Stimulated activated CD8-positive, alpha-beta memory T cell treated with anti-CD3 and anti-CD28 coated beads, Interleukin-15, amount 100 ng/mL, for 24 hours (primary cell): ENCODE data around the gene B3GNT5.

ENCODE experiments used
- DNase-seq: peaks from one replicate; pipeline ENCODE4 v3.0.0-alpha.2; 2020; ENCODE audit warnings: low read depth

B3GNT5 gene

GRCh38 chr3:183293966-183294365, 40.9 kb downstream of the B3GNT5 start:
- DNase-seq: no peak

- no peak for DNase-seq
Measured at GRCh38 chr3:183295211-183295610, 42.2 kb downstream of the B3GNT5 start.

GRCh38 chr3:183296944-183297343, 43.9 kb downstream of the B3GNT5 start:
- no peak for DNase-seq

DNA sequence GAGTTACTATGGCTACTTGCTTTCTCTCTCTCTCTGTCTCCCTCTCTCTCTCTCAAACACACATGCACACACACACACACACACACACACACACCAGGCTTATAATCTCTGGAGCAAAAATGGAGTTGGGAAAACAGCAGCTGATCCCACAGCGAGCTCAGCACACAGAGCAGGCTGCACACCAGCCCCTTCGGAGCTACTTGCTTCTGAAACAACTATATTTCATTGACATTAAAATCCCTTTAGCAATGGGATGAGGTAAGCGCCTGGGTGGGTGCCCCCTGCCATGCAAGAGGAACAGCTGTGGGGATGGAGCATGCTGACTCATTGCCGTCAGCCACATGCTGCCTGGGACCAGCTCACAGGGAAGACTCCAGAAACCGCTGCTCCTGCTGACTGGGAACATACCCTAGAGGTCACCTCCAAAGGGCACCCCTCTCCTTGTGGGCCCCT, 45.7 kb downstream of the B3GNT5 start:
- no peak for DNase-seq

DNA sequence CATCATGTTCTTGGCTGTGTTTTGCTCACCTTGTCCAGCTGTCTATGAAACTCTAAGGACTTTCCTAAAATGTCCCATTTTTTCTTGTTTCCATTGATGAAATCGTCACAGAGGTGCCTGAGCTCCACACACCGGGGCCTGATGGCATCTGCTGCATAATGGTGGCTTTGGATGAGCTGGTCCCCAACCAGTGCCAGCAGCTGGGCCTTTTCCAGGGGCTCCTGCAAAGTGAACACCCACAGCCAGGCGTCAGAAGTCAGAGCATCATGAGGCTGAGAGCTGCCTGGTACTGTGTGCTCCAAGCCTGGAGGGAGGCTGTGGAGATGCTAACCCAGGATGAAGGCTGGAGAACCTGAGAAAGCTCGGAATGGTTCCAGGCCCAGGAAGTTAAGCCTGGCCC, 46.9 kb downstream of the B3GNT5 start:
- no peak for DNase-seq

DNA sequence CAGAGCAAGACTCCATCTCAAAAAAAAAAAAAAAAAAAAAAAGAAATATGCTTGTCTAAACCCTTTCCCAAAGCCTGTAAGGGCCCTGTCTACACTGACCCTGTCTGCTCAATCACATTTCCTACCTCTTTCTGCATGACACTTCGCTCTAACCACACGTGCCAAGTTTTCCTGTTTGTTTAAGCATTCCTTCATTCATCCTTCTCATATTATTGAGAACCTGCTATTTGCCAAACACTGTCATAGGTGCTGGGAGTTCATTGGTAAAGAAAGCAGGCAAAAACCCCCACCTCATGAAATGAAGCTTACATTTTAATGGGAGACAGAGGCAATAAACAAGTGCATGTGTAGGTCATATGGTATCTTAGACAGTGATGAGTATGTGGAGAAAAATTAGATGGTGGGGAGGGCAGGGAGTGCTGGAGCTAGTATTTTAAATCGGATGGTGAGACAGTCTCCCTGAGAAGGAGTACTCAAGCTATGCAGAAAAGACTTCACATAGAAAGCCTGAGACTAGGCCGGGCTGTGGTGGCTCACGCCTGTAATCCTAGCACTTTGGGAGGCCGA, 48.0 kb downstream of the B3GNT5 start:
- DNase-seq: no peak

GRCh38 chr3:183301937-183302580, 49.0 kb downstream of the B3GNT5 start:
- DNase-seq: no peak

GRCh38 chr3:183303690-183304089, 50.6 kb downstream of the B3GNT5 start:
- no peak for DNase-seq

GRCh38 chr3:183306798-183307671, 54.0 kb downstream of the B3GNT5 start:
- peak; percentile 11 for DNase-seq

GRCh38 chr3:183307749-183308148, 54.7 kb downstream of the B3GNT5 start:
- no peak for DNase-seq

DNA sequence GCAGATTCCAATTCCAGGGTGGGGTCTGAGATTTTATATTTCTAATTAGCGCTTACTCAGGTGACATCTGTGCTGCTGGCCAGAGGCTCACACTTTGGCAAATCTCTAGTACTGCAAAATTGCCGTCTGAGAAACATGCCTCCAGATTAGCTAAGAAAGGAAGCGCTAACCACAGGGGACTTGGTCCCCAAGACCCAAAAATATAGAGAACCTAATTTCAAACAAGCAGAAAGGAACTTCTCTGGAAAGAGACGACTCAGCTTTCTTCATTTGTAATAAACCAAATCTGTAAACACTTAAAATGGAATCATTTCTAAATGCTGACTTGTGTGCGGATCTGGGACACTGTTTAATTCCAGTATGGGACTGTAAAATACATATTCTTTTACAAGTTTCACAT, 55.7 kb downstream of the B3GNT5 start:
- no peak for DNase-seq

DNA sequence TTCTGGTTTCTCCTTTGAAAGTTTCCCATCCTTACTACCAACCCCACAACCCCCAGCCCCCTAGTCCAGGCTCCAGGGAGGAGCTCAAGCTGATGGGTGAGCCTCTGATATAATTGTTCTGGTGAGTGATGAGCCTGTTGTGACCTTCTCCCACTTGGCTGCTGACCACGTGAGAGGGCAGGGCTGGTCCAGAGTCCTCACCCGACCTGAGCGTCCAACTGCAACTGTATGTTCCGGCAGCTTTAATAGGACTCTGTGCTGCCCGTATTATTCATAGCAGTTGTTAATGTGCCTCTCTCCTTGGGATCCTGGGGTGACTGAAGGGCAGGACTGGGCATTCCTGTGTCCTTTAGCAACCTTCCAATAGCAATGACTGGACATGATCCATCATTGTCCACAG, 56.2 kb downstream of the B3GNT5 start:
- no peak for DNase-seq

DNA sequence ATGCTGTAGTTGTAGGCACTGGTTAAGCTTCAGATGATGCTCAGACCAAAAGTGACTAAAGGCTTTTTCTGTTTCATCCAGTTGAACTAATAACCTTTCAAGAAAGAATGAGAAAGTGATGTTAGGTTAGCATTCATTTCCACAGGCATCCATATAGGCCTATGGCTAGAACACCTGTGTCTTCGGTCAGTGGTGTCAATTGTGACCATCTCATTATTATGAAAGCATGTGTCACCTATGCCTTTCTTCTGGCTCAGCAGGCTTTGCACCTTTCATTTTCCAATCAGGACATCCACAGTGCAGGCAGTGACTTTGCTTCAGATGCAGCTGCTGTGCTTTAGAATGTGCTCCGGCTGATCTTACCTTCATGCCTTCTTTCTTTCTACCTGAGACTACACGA, 57.9 kb downstream of the B3GNT5 start:
- DNase-seq: no peak

- no peak for DNase-seq
Measured at GRCh38 chr3:183312433-183312832, 59.4 kb downstream of the B3GNT5 start.

DNA sequence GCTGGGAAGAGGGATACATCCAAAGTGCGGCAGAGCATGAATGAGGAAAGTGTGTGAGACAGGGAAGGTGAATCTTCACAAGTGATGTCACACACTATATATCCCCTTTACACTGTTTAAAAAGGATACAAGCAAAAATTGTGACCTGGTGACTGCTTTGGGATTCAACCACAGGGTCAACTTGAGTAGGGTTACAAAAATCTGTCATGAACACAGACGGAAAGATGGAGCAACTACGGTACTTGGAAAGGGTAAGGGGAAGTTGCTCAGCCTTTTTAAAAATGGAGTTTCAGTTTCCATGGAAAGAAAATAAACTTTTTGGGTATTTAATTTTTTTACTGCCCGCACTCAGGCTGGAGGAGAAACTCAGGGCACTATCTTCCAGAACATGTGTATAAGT, 60.3 kb downstream of the B3GNT5 start:
- no peak for DNase-seq

- no peak for DNase-seq
Measured at GRCh38 chr3:183313764-183314163, 60.7 kb downstream of the B3GNT5 start.

DNA sequence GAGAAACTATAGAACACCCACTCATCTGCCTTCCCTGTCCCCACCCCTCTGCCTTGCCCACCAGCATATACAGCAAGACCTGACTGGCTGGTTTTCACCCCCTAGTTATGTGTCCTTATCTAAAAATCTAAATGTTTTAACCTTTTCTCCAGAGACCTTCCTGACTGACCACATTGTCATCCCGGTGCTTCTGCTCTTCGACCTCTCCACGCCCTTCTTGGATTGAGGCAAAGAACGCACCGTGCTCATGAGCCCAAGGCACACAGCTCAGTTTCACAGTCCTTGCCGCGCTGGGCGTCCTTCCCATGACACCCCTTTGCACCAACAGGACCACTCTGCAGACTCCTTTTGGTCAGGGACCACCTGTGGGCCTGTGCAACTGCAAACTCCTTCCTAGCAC, 62.7 kb downstream of the B3GNT5 start:
- no peak for DNase-seq

DNA sequence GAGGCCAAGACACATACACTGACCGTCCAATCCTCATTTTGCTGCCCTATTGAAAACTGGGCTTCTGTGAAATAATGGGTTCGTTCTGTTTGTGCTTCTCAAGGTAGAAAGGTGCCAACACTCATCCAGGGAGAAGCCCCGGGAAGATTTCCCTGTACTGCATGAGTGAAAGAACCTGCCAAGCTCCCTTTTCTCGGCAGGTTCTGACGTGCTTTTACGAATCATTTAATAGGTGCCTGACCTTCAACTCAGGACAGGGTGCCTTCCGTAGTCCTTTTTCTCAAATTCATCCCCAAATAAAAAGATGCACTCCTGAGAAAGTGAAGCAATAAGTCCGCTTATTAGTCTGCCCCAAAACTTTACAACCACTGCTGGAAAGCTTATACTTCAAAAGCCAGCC, 64.2 kb downstream of the B3GNT5 start:
- no peak for DNase-seq

DNA sequence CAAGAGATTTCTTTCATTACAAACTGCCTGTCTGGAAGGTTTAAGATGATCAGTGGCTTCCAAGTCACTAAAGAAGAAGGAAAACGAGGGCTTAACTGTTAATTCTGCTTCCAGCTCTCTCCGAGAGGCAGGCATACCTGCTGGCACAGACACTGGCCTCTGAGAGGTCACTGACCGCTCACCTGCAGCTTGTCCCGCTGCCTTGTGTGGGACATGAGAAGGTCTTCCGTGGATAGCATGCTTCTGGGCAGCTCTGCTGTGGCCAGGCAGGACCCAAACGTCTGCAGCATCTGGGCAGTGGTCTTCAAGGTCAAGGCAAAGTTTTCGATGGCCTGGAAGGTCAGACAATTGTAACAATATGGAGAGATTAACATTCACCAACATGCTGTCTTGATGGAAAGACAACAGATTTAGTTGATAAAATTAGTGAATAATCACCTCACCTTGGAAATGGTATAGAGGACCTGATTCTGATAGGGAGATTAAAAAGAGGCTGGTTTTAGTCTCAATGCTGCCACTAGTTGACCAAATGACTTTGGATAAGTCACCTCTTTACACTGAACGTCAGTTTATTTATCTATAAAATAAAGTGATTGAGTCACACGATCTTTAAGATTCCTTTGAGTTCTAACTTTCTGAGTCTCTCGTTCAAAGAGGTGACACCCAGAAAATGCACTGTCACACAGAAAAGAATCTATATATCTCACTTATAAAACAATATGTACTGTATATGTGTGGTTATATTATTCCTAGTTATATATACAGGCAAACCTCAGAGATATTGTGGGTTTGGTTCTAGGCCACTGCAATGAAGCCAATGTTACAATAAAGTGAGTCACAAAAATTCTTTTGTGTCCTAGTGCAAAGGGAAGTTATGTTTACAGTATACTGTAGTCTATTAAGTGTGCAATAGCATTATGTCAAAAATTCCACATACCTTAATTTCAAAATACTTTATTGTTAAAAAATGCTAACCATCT, 65.1 kb downstream of the B3GNT5 start:
- DNase-seq: no peak

- no peak for DNase-seq
Measured at GRCh38 chr3:183318877-183319276, 65.8 kb downstream of the B3GNT5 start.

DNA sequence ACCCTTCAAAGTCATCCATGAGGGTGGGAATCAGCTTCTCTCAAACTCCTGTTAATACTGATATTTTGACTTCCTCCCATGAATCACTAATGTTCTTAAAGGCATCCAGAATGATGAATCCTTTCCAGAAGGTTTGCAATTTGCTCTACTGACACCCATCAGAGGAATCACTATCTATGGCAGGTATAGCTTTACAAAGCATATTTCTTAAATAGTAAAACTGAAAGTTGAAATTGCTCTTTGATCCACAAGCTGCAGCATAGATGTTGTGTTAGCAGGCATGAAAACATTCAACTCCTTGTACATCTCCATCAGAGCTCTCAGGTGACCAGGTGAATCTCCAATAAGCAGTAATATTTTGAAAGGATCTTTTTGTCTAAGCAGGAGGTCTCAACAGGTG, 66.3 kb downstream of the B3GNT5 start:
- DNase-seq: no peak
